K562 (cell line): ENCODE measurements around the gene CFL1. TPM values are rescaled to one million over a fixed set of nuclear protein-coding genes. Genes with fewer than 3 reads are reported as not detected.

Experiments used
- ADNP ChIP-seq: fragments of 200-800 bp; sonication (Bioruptor generic); IDR thresholded peaks from 2 replicates; pipeline ENCODE4 v1.6.1; 2016; ENCODE audit warnings: missing genetic modification characterization, missing compliant biosample characterization
- ARNT ChIP-seq, 2 experiments: fragments of 450-650 bp; IDR thresholded peaks; 2 replicates each; pipeline ENCODE4 v1.6.1; 2016; ENCODE audit warnings: mild to moderate bottlenecking in 1 of 2
- BHLHE40 ChIP-seq: IDR thresholded peaks from 2 replicates; pipeline ENCODE4 v1.6.1; 2011; ENCODE audit warnings: low read length, improper control_type of control experiment
- CBFA2T3 ChIP-seq: fragments of 450-650 bp; IDR thresholded peaks from 2 replicates; pipeline ENCODE4 v1.6.1; 2017
- CREB3L1 ChIP-seq: fragments of 450-650 bp; IDR thresholded peaks from 2 replicates; pipeline ENCODE4 v1.6.1; 2014; ENCODE audit warnings: low read depth, mild to moderate bottlenecking, moderate library complexity, borderline replicate concordance
- CTBP1 ChIP-seq: fragments of 450-650 bp; IDR thresholded peaks from 2 replicates; pipeline ENCODE4 v1.6.1; 2016; ENCODE audit warnings: borderline replicate concordance
- EP400 ChIP-seq: fragments of 450-650 bp; IDR thresholded peaks from 2 replicates; pipeline ENCODE4 v1.6.1; 2017; ENCODE audit warnings: antibody characterized with exemption, mild to moderate bottlenecking, moderate library complexity
- ETS1 ChIP-seq: conservative IDR thresholded peaks from 2 replicates; pipeline ENCODE4 v1.6.1; 2011; ENCODE audit warnings: low read depth, mild to moderate bottlenecking, low read length; ENCODE audit not compliant: control insufficient read depth
- ETV1 ChIP-seq: fragments of 450-650 bp; conservative IDR thresholded peaks from 2 replicates; pipeline ENCODE4 v1.6.1; 2016; ENCODE audit warnings: missing genetic modification characterization, control low read depth, low read depth, missing compliant biosample characterization
- FOXK1 ChIP-seq: sonication (generic); formaldehyde crosslinking; IDR thresholded peaks from 2 replicates; pipeline ENCODE4 v1.8.0; 2022; ENCODE audit warnings: missing genetic modification reagents, mild to moderate bottlenecking, borderline replicate concordance
- HBP1 ChIP-seq: fragments of 450-650 bp; formaldehyde crosslinking; IDR thresholded peaks from 2 replicates; pipeline ENCODE4 v1.4.0; 2022; ENCODE audit warnings: missing genetic modification characterization
- HNRNPLL ChIP-seq: fragments of 200-400 bp; formaldehyde crosslinking; IDR thresholded peaks from 2 replicates; pipeline ENCODE4 v1.6.1; 2017; ENCODE audit warnings: low read length, low read depth, mild to moderate bottlenecking; ENCODE audit not compliant: poor library complexity, severe bottlenecking
- MECOM ChIP-seq: fragments of 250-450 bp; sonication (Bioruptor Pico); IDR thresholded peaks from 2 replicates; pipeline ENCODE4 v1.8.0; 2022; ENCODE audit warnings: inconsistent platforms
- NR2C2 ChIP-seq, 2 experiments: fragments of 200-800 bp in 1 of 2; sonication (Bioruptor generic) in 1 of 2; sonication (generic) in 1 of 2; formaldehyde crosslinking in 1 of 2; IDR thresholded peaks; 2 replicates each; pipeline versions ENCODE4 v1.6.1 to v1.8.0; 2016 to 2022; ENCODE audit warnings: mild to moderate bottlenecking in 1 of 2, missing compliant biosample characterization in 1 of 2, missing genetic modification characterization in 1 of 2, missing genetic modification reagents in 1 of 2
- PREB ChIP-seq: sonication (generic); formaldehyde crosslinking; IDR thresholded peaks from 2 replicates; pipeline ENCODE4 v1.8.1; 2023; ENCODE audit warnings: mild to moderate bottlenecking, missing genetic modification reagents
- SIRT6 ChIP-seq: IDR thresholded peaks from one replicate; pipeline ENCODE4 v1.6.1; 2012; ENCODE audit warnings: low read depth, mild to moderate bottlenecking, control low read depth, inconsistent platforms, low read length, moderate library complexity
- SIX5 ChIP-seq, 2 experiments: IDR thresholded peaks; 2 replicates each; pipeline ENCODE4 v1.6.1; 2011; ENCODE audit warnings: low read length in 2 of 2, borderline replicate concordance in 1 of 2, low read depth in 1 of 2, mild to moderate bottlenecking in 1 of 2, moderate library complexity in 1 of 2; ENCODE audit not compliant: insufficient read depth in 1 of 2
- SMAD3 ChIP-seq: fragments of 450-650 bp; formaldehyde crosslinking; conservative IDR thresholded peaks from 2 replicates; pipeline ENCODE4 v1.4.0; 2020; ENCODE audit warnings: mild to moderate bottlenecking
- SMARCE1 ChIP-seq: fragments of 450-650 bp; IDR thresholded peaks from 2 replicates; pipeline ENCODE4 v1.7.1; 2016; ENCODE audit warnings: mild to moderate bottlenecking
- TCFL5 ChIP-seq: fragments of 250-450 bp; sonication (Bioruptor Pico); conservative IDR thresholded peaks from 2 replicates; pipeline ENCODE4 v1.6.1; 2021; ENCODE audit warnings: mild to moderate bottlenecking, moderate library complexity, matching md5 sums
- THRB ChIP-seq: fragments of 450-650 bp; formaldehyde crosslinking; conservative IDR thresholded peaks from 2 replicates; pipeline ENCODE4 v1.4.0; 2022; ENCODE audit warnings: mild to moderate bottlenecking, missing genetic modification characterization
- ZBED1 ChIP-seq: IDR thresholded peaks from 2 replicates; pipeline ENCODE4 v1.6.1; 2014
- ZNF184 ChIP-seq: sonication (generic); formaldehyde crosslinking; IDR thresholded peaks from 2 replicates; pipeline ENCODE4 v1.5.0; 2020; ENCODE audit warnings: missing genetic modification reagents
- polyA plus RNA-seq, 8 experiments: library from polyadenylated mRNA; depleted of rRNA in 4 of 8; stranded (reverse) in 5 of 8; unstranded in 3 of 8; fragments of >200 nt; fragmentation: Nextera tagmentation in 2 of 8; fragmentation: Illumina TruSeq in 1 of 8; extraction: Ambion mirVana in 2 of 8; extraction: Trizol in 1 of 8; gene quantifications; 2 replicates each; pipeline versions ENCODE4 v1.2.1 to v1.2.3, GENCODE V29; 2011 to 2014; ENCODE audit warnings: inconsistent platforms in 1 of 8, missing spikeins in 1 of 8
- total RNA-seq, 7 experiments: library from RNA; depleted of rRNA in 6 of 7; stranded (reverse); fragments of >200 nt in 6 of 7; fragmentation: Illumina TruSeq in 2 of 7; extraction: Trizol in 2 of 7; gene quantifications; 2 replicates each; pipeline versions ENCODE4 v1.2.1 to v1.2.3, GENCODE V29; 2011 to 2021; ENCODE audit warnings: low replicate concordance in 1 of 7

CFL1 gene
- total and polyA plus RNA-seq, 9 of the 15 experiments (the other 6 are each of a cell fraction or from before 2014, with no cell fraction given): 105 to 1,101 (median 859) TPM

GRCh38 chr11:65903068-65903481, 45.1 kb upstream of the CFL1 start (continued):
- no peak for TF ChIP-seq CREB3L1
- no peak for TF ChIP-seq ZNF184 (CRISPR knock-in tag)
- TF ChIP-seq ARNT (IDR thresholded peaks at IDR 0.05): 0 out of 4 replicates have a peak, but pooled peaks of 1 of the 2 experiments have one; percentile 33
- no peak for TF ChIP-seq SMAD3
- no peak for TF ChIP-seq ETV1 (tag)
- no peak for TF ChIP-seq FOXK1 (CRISPR knock-in tag)
- TF ChIP-seq CBFA2T3: peak; percentile 41; the same call in 1 of the 2 replicates
- TF ChIP-seq THRB (CRISPR knock-in tag): no peak
- no peak for TF ChIP-seq HBP1 (CRISPR knock-in tag)
- TF ChIP-seq SMARCE1: peak; percentile 66; the same call in 1 of the 2 replicates
- no peak for TF ChIP-seq NR2C2 (CRISPR knock-in tag; IDR thresholded peaks at IDR 0.05)
- TF ChIP-seq NR2C2 (tag; IDR thresholded peaks at IDR 0.05): peak; percentile 72
- TF ChIP-seq BHLHE40: peak; percentile 62; the same call in 1 of the 2 replicates
- 0 out of 2 replicates have a peak, but pooled peaks have one; percentile 10 for TF ChIP-seq ADNP (tag)
- no peak for TF ChIP-seq TCFL5 (CRISPR knock-in tag)
- TF ChIP-seq SIRT6: no peak
- TF ChIP-seq HNRNPLL: no peak
- no peak for TF ChIP-seq SIX5 (IDR thresholded peaks at IDR 0.05; ENCODE audit: borderline replicate concordance in 1 of 2, insufficient read depth in 1 of 2, low read depth in 1 of 2, low read length in 2 of 2)
- TF ChIP-seq PREB (CRISPR knock-in tag): no peak
- TF ChIP-seq EP400: peak; percentile 31; the same call in 1 of the 2 replicates
- no peak; the same call in 1 of the 2 replicates for TF ChIP-seq ZBED1
- TF ChIP-seq ETS1: peak; percentile 42; the same call in 1 of the 2 replicates
- 0 out of 2 replicates have a peak, but pooled peaks have one; percentile 25 for TF ChIP-seq CTBP1
- no peak for TF ChIP-seq MECOM (CRISPR knock-in tag)
